A549 (cell line): ENCODE results near the gene HCN4. TPM values are rescaled to one million over a fixed set of nuclear protein-coding genes. Genes with fewer than 3 reads are reported as not detected.

Experiments used
- ATAC-seq, 2 experiments: fragments of 200-7000 bp in 1 of 2; fragments of >200 bp in 1 of 2; cut with Nextera tagmentation in 1 of 2; cut with Tn5 transposase in 1 of 2; 3 replicates each; pipeline versions ENCODE4 v1.8.0 to v1.9.1; 2018 to 2020; ENCODE audit warnings: mild to moderate bottlenecking in 1 of 2, moderate library complexity in 1 of 2
- CTCF ChIA-PET: fragments of 300-600 bp; sonication (Branson Sonifier 250); formaldehyde crosslinking; extraction: SDS; loops from one replicate; lab custom pipeline; 2021; ENCODE audit warnings: antibody characterized with exemption, inconsistent platforms; lab: Yijun Ruan, JAX
- POLR2A ChIA-PET: fragments of 350-600 bp; formaldehyde crosslinking; extraction: SDS; loops from one replicate; lab custom pipeline; 2021; ENCODE audit warnings: antibody characterized with exemption, inconsistent platforms; lab: Yijun Ruan, JAX
- DNase-seq, 2 experiments: peaks; one replicate each; pipeline versions ENCODE4 v3.0.0 to v3.0.0-alpha.2; 2011 to 2016; ENCODE audit warnings: low read depth in 1 of 2, low spot score in 1 of 2
- FAIRE-seq: peaks from 2 replicates; lab custom pipeline; 2011; peaks lifted over from hg19 to GRCh38; lab: Jason Lieb, UNC
- H3K27ac ChIP-seq, 2 experiments: fragments of >200 bp; sonication (Bioruptor Twin); formaldehyde crosslinking; 3 replicates each; pipeline ENCODE4 v1.5.1; 2016 to 2017
- H3K4me1 ChIP-seq: fragments of >200 bp; sonication (Bioruptor Twin); formaldehyde crosslinking; 3 replicates; pipeline ENCODE4 v1.6.1; 2016
- H3K4me2 ChIP-seq: fragments of >200 bp; sonication (Bioruptor Twin); formaldehyde crosslinking; 3 replicates; pipeline ENCODE4 v1.6.1; 2016
- H3K4me3 ChIP-seq: fragments of >200 bp; sonication (Bioruptor Twin); formaldehyde crosslinking; 3 replicates; pipeline ENCODE4 v1.5.1; 2016
- H3K9me3 ChIP-seq: fragments of >200 bp; sonication (Bioruptor Twin); formaldehyde crosslinking; 3 replicates; pipeline ENCODE4 v1.6.1; 2016
- BHLHE40 ChIP-seq: IDR thresholded peaks from 2 replicates; pipeline ENCODE4 v1.6.1; 2012; ENCODE audit warnings: low read depth, low read length, inconsistent platforms
- CBX8 ChIP-seq: fragments of 200-600 bp; sonication (generic); IDR thresholded peaks from 2 replicates; pipeline ENCODE4 v1.6.1; 2016
- CEBPB ChIP-seq, 2 experiments: fragments of >200 bp in 1 of 2; sonication (Bioruptor Twin) in 1 of 2; formaldehyde crosslinking in 1 of 2; IDR thresholded peaks; 2 replicates each; pipeline ENCODE4 v1.6.1; 2012 to 2016
- EHF ChIP-seq: fragments of 250-450 bp; sonication (Bioruptor Pico); IDR thresholded peaks from 2 replicates; pipeline ENCODE4 v1.5.0; 2020; ENCODE audit warnings: mild to moderate bottlenecking
- EHMT2 ChIP-seq: fragments of 200-600 bp; sonication (generic); IDR thresholded peaks from 2 replicates; pipeline ENCODE4 v1.6.1; 2016; ENCODE audit warnings: antibody characterized with exemption, low read depth, mild to moderate bottlenecking, moderate library complexity
- FOSB ChIP-seq: fragments of 250-450 bp; sonication (Bioruptor Pico); IDR thresholded peaks from 2 replicates; pipeline ENCODE4 v1.5.0; 2020; ENCODE audit warnings: mild to moderate bottlenecking, moderate library complexity
- FOSL2 ChIP-seq, 2 experiments: fragments of 450-650 bp in 1 of 2; fragments of >200 bp in 1 of 2; sonication (Bioruptor Twin) in 1 of 2; formaldehyde crosslinking; IDR thresholded peaks; 2 replicates each; pipeline versions ENCODE4 v1.5.0 to v1.6.1; 2016 to 2020; ENCODE audit warnings: mild to moderate bottlenecking in 1 of 2, moderate library complexity in 1 of 2
- HDAC2 ChIP-seq: fragments of 200-600 bp; sonication (generic); IDR thresholded peaks from 2 replicates; pipeline ENCODE4 v1.6.1; 2016
- HOXA7 ChIP-seq: fragments of 250-450 bp; sonication (Bioruptor Pico); IDR thresholded peaks from 2 replicates; pipeline ENCODE4 v1.5.0; 2020; ENCODE audit warnings: mild to moderate bottlenecking, moderate library complexity
- HOXB5 ChIP-seq: fragments of 250-450 bp; sonication (Bioruptor Pico); IDR thresholded peaks from 2 replicates; pipeline ENCODE4 v1.5.0; 2020; ENCODE audit warnings: mild to moderate bottlenecking, moderate library complexity
- MAFK ChIP-seq: fragments of 450-650 bp; IDR thresholded peaks from 2 replicates; pipeline ENCODE4 v1.6.1; 2014; ENCODE audit not compliant: partially characterized antibody
- MAZ ChIP-seq: fragments of 150-350 bp; IDR thresholded peaks from 2 replicates; pipeline ENCODE4 v1.6.1; 2014; ENCODE audit warnings: antibody characterized with exemption, low read depth, low read length, borderline replicate concordance
- NFE2L2 ChIP-seq: fragments of 150-350 bp; conservative IDR thresholded peaks from 2 replicates; pipeline ENCODE4 v1.6.1; 2014; ENCODE audit warnings: low read length
- POLR2AphosphoS2 ChIP-seq: conservative IDR thresholded peaks from 2 replicates; pipeline ENCODE4 v1.6.1; 2012; ENCODE audit warnings: low read length, improper control_type of control experiment, inconsistent platforms
- RCOR1 ChIP-seq: fragments of 150-350 bp; IDR thresholded peaks from 2 replicates; pipeline ENCODE4 v1.6.1; 2014; ENCODE audit warnings: antibody characterized with exemption, low read length, low read depth
- RNF2 ChIP-seq: fragments of 200-600 bp; sonication (generic); IDR thresholded peaks from 2 replicates; pipeline ENCODE4 v1.6.1; 2016; ENCODE audit warnings: low read depth, mild to moderate bottlenecking, antibody characterized with exemption, moderate library complexity, borderline replicate concordance
- TFCP2L1 ChIP-seq: fragments of 250-450 bp; sonication (Bioruptor Pico); IDR thresholded peaks from 2 replicates; pipeline ENCODE4 v1.5.0; 2021; ENCODE audit warnings: mild to moderate bottlenecking
- TP53 ChIP-seq: fragments of 250-450 bp; sonication (Bioruptor Pico); IDR thresholded peaks from 2 replicates; pipeline ENCODE4 v1.5.0; 2021; ENCODE audit warnings: mild to moderate bottlenecking, moderate library complexity
- ZSCAN20 ChIP-seq: fragments of 250-450 bp; sonication (Bioruptor Pico); IDR thresholded peaks from 2 replicates; pipeline ENCODE4 v1.8.0; 2022; ENCODE audit warnings: mild to moderate bottlenecking, moderate library complexity
- WGBS: methylation state at CpG from one replicate; pipeline ENCODE4 v1.1.6; 2017; ENCODE audit errors: missing lambda C conversion rate; 5-methylcytosine and 5-hydroxymethylcytosine counted together
- polyA plus RNA-seq, 4 experiments: library from polyadenylated mRNA; depleted of rRNA in 3 of 4; stranded (reverse); fragments of >200 nt; fragmentation: RNase III in 1 of 4; extraction: RNeasy Plus Mini Kit Qiagen cat#74134 plus additional on column Dnase treatment in 1 of 4; gene quantifications; 2 replicates in 3 of 4; 3 replicates in 1 of 4; pipeline ENCODE4 v1.2.3, GENCODE V29; 2011 to 2017
- TF ChIP-seq, protein P1 (sequence below): fragments of 250-450 bp; sonication (Bioruptor Pico); IDR thresholded peaks from 2 replicates; pipeline ENCODE4 v1.5.0; 2021; ENCODE audit warnings: mild to moderate bottlenecking, moderate library complexity, borderline replicate concordance
- TF ChIP-seq, protein P2 (sequence below): fragments of 250-450 bp; sonication (Bioruptor Pico); IDR thresholded peaks from 2 replicates; pipeline ENCODE4 v1.5.0; 2020; ENCODE audit warnings: low read depth, mild to moderate bottlenecking, moderate library complexity
- TF ChIP-seq, protein P3 (sequence below): IDR thresholded peaks from 2 replicates; pipeline ENCODE4 v1.6.1; 2012

Gene HCN4
- polyA plus RNA-seq, 2 of the 4 experiments (the other 2 are of a cell fraction), result 0.03 to 0.09 TPM

DNA sequence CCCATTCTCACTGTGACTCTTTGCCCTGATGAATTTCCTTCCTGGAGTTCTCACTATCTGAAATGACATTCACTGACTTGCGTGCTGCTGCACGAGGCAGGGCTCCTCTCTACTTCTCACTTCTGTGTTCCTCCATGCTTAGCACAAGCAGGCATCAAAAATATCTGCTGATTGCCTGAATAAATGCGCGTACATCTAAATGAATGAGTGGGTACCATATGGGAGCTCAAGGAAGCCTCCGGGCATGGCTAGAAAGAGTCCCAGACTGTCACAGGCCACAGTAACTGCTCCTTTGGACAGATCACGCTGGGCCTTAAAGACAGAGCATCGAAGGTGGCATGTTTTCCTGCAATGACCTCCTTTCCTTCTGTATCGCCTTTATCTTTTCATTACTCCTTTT is 31.6 kb downstream of the HCN4 start:
- H3K4me2 ChIP-seq, result no peak overlapping the region
- no peak overlapping the region for H3K4me3 ChIP-seq
- no peak overlapping the region for H3K27ac ChIP-seq
- CTCF ChIA-PET, result no interaction called here
- H3K9me3 ChIP-seq, result no peaks in the 10 kb centered on the region
- TF ChIP-seq HOXA7, result no peak
- no peak for TF ChIP-seq RCOR1
- no peak for TF ChIP-seq NFE2L2
- TF ChIP-seq POLR2AphosphoS2, result no peak
- TF ChIP-seq, protein P1, sequence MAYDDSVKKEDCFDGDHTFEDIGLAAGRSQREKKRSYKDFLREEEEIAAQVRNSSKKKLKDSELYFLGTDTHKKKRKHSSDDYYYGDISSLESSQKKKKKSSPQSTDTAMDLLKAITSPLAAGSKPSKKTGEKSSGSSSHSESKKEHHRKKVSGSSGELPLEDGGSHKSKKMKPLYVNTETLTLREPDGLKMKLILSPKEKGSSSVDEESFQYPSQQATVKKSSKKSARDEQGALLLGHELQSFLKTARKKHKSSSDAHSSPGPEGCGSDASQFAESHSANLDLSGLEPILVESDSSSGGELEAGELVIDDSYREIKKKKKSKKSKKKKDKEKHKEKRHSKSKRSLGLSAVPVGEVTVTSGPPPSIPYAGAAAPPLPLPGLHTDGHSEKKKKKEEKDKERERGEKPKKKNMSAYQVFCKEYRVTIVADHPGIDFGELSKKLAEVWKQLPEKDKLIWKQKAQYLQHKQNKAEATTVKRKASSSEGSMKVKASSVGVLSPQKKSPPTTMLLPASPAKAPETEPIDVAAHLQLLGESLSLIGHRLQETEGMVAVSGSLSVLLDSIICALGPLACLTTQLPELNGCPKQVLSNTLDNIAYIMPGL (CRISPR knock-in tag), result no peak
- no peak for TF ChIP-seq TFCP2L1
- TF ChIP-seq TP53 (CRISPR knock-in tag), result no peak
- no peak for TF ChIP-seq FOSL2 (IDR thresholded peaks at IDR 0.05)
- TF ChIP-seq FOSL2 (CRISPR knock-in tag; IDR thresholded peaks at IDR 0.05), result no peak
- no peak for TF ChIP-seq MAZ
- TF ChIP-seq, protein P2, sequence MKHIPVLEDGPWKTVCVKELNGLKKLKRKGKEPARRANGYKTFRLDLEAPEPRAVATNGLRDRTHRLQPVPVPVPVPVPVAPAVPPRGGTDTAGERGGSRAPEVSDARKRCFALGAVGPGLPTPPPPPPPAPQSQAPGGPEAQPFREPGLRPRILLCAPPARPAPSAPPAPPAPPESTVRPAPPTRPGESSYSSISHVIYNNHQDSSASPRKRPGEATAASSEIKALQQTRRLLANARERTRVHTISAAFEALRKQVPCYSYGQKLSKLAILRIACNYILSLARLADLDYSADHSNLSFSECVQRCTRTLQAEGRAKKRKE (CRISPR knock-in tag), result no peak
- no peak for TF ChIP-seq CEBPB (IDR thresholded peaks at IDR 0.05)
- no peak for FAIRE-seq
- no peak for DNase-seq
- POLR2A ChIA-PET, result no interaction called here
- H3K4me1 ChIP-seq, result no peaks in the 10 kb centered on the region
- ATAC-seq, result no peak
- WGBS, result 56% methylated on average over 8 of the region's 8 CpGs

DNA sequence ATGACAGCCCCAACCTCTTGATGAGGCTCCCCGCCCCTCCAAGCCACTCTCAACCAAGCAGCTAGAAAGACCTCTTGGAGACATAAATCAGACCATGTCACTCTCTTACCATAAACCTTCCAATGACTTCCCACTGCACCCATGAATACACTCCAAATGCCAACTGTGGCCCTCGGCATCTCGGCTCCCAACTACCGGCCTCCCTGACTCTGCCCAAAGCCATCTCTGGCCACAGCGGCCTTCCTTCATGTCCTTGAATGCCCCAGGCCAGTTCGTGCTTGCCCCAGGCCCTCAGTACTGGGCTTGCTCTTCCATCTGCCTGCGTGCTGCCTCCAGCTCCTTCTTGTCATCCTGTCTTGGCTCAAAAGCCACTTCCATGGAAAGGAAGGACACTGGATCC is 32.0 kb downstream of the HCN4 start:
- no peak for DNase-seq
- FAIRE-seq, result no peak
- no peak overlapping the region for H3K4me3 ChIP-seq
- H3K9me3 ChIP-seq, result no peaks in the 10 kb centered on the region
- CTCF ChIA-PET, result no interaction called here
- no peak for TF ChIP-seq FOSB
- TF ChIP-seq CBX8, result no peak
- TF ChIP-seq FOSL2 (IDR thresholded peaks at IDR 0.05), result no peak
- TF ChIP-seq FOSL2 (CRISPR knock-in tag; IDR thresholded peaks at IDR 0.05), result no peak
- TF ChIP-seq EHMT2, result no peak
- TF ChIP-seq EHF (CRISPR knock-in tag), result no peak
- TF ChIP-seq NFE2L2, result no peak
- TF ChIP-seq, protein P2 (CRISPR knock-in tag), result no peak
- no peak for TF ChIP-seq ZSCAN20 (CRISPR knock-in tag)
- TF ChIP-seq MAZ, result no peak
- TF ChIP-seq, protein P3, sequence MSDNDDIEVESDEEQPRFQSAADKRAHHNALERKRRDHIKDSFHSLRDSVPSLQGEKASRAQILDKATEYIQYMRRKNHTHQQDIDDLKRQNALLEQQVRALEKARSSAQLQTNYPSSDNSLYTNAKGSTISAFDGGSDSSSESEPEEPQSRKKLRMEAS, result no peak
- TF ChIP-seq RNF2, result no peak
- TF ChIP-seq HDAC2, result no peak
- TF ChIP-seq HOXB5 (CRISPR knock-in tag), result no peak
- TF ChIP-seq TFCP2L1, result no peak
- TF ChIP-seq BHLHE40, result no peak
- no peak for TF ChIP-seq POLR2AphosphoS2
- TF ChIP-seq MAFK, result no peak
- TF ChIP-seq, all 56 proteins: peak for 0
- 49% methylated on average over 7 of the region's 7 CpGs for WGBS
- H3K4me1 ChIP-seq, result no peaks in the 10 kb centered on the region
- POLR2A ChIA-PET, result no interaction called here
- H3K4me2 ChIP-seq, result no peak overlapping the region
- H3K27ac ChIP-seq, result no peak overlapping the region
- no peak for ATAC-seq
